NCI-H524 treated with DMSO at 0.1 percent for 48 hours (cell line): ENCODE data around the gene MPZL3.
"Not testable (repeated sequence)": the region's sequence is repeated elsewhere in the genome, so short reads cannot be mapped to it uniquely, and the experiment has no call there.

Experiments used
- DNase-seq: peaks from one replicate; lab custom pipeline; 2025; lab: John Stamatoyannopoulos, UW

The MPZL3 gene

DNA sequence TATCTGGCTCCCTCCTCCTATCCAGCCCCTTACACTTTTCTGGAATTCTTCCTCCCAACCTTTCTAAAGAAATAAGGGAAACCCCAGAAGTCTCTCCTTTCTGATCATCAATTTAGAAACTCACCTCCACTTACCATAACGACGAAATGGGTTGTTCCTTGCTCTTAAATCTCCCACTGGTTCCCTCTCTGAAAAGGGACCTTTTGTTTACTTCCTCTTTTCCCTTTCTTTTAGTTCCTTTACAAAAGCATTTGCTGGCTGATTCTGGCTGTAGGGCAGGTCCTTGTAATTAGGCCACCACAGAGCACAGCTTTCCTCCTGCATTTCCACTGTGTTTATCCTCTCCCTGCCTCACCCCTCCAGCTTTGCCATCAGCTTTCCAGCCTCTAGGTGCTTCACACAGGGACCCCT, 39.4 kb downstream of the MPZL3 start:
- no peak for DNase-seq

GRCh38 chr11:118212131-118212725, 39.9 kb downstream of the MPZL3 start:
- no peak for DNase-seq

DNA sequence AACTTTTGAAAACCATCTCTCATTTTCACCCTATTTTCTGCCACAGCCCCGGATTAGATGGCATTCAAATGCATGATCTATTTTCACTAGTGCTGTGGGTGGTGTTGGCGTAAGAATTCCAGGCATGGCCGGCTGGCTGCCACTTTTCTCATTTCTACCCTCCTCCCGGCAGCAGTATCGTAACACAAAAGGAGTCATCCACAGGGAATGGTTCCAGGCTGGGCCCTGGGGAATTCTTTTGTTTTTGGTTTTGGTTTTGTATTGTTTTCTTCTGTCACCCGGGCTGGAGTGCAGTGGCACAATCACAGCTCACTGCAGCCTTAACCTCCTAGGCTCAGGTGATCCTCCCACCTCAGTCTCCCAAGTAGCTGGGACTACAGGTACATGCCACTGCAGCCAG, 41.2 kb downstream of the MPZL3 start:
- no peak for DNase-seq

DNA sequence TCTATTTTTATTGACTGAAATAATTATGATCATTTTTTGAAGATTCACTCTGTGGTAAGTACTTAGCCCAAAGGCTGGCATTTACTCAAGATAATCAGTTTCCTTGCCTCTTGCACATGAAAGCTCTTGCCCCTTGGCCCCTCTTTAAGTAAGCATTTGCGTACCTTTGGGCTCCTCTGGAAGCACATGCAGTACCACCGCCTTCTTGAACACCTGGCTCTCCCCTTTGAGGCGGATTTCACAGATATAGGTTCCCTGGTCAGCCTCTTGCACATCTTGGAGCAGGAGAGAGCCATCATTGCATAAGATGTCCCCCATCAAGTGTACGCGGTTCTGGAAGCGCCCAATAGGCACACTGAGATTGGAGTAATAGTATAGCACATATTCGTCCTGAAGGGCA, 41.8 kb downstream of the MPZL3 start:
- no peak for DNase-seq

- no peak for DNase-seq
These were observed 43.1 kb downstream of the MPZL3 start for GRCh38 chr11:118209033-118209432.

DNA sequence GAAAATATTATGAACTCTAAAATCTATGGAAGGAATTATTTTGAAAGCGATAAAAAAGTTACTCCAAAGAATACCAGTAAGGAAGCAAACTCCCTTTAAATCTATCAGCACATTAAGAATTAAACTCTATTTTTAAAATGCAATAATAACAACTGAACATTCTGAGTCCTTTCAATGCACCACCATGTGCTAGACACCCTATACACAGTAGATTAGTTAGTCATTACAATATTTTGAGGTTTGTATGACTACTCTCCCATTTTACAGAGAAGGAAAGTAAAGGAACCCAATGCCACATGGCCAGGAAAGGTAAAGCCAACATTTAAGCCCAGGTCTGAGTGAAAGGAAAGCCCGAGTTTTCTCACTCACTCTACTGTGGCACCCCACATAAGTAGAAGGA, 45.1 kb downstream of the MPZL3 start:
- no peak for DNase-seq

GRCh38 chr11:118206391-118207031, 45.7 kb downstream of the MPZL3 start:
- peak; percentile 4 for DNase-seq

DNA sequence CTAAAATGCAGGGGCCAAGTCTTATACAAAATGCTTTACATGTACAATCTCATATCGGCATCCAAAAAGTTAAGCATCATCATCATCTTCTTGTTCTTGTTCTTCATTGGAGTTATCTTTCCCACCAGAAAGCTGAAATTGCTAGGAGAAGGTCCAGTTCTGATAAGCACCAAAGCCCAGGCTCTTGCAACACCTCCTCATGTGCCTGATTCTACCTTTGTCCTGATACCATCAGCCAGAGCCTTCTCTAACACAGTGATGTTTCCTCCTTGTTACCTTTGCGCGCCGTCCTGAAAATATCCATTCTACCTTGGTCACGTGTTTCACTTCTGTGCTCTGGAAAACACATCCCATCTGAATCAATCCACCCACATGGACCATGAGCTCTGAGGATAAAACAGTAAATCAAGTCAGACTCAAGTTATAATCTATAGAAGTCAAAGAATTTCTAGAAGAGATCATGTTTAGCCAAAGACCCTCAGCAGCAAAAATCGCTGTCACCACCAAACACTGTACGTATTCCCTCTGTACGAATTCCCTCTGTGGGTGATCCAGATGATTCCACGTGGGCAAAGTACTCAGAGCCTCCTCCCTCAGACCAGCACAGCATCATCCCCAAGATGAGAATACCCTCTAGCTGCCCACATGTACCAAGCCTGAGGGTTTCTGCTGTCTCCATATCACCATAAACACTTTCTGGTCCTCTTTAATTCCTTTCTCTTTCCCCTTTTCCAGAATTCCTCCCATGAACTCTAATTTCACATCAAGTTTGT, 46.4 kb downstream of the MPZL3 start:
- DNase-seq, result no peak

GRCh38 chr11:118202599-118203422, 49.4 kb downstream of the MPZL3 start:
- DNase-seq, result no peak

GRCh38 chr11:118201966-118202365, 50.2 kb downstream of the MPZL3 start:
- no peak for DNase-seq

DNA sequence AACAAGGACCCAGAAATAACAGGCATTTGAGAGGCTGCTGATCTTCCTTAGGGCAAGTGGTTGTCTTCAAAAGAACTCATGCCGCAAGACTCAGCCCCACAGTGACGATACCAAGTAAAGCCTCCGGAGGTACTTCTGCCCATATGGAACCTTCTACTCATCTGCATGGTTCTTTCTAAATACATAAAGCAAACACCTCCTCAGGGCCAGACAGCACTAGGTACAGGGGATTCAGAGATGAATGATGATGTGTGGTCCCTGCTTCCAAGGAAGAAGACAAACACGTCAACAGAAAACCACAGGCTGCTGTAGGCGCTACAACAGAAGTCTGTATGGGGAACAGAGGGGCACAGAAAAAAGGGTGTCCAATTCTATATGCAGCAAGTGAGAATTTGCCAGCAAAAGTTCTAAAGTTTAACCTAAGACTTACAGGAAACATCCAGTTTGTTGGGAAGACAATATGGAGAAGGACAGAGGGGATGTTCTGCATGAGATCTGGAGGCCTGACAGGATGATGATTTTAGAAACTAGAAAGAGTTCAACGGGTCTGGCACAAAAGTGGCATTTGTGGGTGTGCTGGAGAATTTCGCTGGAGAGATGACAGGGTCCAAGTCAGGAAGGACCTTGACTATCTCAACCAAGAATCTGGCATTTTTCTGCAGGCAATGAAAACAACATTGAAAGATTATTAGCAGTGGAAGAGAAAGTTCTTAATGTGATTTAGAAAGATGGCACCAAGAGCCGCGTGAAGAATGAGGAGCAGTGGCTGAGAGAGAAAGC, 51.1 kb downstream of the MPZL3 start:
- no peak for DNase-seq

GRCh38 chr11:118200497-118200896, 51.7 kb downstream of the MPZL3 start:
- DNase-seq, result no peak

DNA sequence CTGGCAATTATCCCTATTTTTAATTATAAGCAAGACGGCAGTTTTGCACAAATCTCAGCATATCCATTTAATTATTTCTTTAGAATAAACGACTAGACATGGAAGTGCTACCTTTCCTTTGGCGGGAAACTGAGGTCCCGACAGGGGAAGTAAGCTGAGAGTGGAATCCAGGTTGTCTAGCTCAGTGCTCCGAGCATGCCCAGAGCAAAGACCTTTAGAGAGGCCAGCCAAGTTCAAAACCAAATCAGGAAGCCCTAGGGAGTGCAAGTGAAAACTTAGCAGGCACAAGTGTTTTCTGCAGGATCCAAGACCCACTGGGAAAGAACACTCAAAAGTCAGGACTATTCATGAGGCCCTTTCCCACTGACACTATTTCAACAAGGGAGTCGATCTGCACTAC, 53.0 kb downstream of the MPZL3 start:
- DNase-seq, result no peak

GRCh38 chr11:118198370-118198769, 53.8 kb downstream of the MPZL3 start:
- no peak for DNase-seq

DNA sequence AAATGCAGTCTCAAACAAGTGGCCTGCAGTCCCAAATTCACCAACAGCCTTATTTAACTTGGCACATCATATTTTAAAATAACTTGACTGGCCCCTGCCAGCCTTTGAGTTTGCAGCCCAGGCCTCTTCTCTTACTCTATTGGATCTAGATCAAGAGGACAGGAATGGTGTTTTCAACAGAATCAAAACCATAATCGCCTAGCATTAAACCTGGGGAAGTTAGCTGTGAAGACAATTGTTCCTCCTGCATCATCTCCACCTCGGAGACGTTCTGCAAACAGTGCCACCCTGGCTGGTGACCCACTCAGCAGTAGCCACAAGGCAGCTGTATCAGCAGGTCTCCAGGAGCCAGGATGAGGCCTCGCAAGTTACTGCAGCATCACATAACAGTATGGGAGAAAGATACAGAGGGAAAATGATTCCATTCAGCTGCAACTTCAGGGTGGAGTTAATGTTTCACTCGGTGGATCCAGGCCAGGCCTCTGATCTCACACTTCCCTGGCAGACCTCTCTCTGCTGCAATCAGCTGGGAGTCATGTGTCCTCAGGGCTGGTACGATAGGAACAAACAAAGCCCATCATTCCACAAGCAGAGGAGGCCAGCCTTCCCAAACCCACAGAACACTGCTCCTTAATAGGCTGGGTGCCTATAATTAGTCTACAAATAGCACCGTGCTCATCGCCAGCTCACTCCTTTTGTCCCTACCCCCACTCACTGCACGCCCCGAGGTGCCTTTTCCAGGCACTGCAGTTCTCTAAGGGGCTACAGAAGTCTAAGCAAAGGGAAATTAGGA, 57.1 kb downstream of the MPZL3 start:
- no peak for DNase-seq

DNA sequence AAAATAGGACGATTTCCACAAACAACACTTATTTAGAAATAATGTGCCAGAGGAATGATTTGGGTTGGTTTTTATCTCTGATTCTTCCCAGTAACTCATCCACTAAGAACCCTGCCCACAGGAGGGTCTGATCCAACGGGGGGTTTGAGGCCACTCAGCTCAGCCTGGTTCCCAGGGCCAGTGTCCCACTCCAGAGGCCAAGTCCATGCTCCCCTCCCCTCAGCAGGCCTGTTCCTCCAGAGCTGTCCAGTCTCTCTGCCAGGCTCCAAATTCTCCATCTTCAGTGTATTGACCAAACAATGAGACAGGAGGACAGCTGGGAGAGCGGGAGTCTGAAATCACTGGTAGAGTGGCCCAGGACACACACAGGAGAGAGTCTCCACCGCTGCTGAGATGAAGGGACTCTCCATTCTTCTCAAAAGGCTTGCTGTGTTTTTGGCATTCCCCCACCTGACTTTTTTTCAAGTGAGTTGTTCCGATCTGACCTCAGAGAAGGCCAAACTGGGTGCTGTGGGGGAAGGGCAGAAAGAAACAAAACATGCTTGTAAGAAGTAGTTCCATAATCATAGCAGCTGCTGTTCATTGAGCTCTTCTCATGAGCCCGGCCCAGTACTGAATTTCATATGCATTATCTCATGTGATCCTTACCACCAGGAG, 58.1 kb downstream of the MPZL3 start:
- no peak for DNase-seq

- not testable (repeated sequence) for DNase-seq
These were observed 59.3 kb downstream of the MPZL3 start for GRCh38 chr11:118192817-118193216.

- DNase-seq, result not testable (repeated sequence)
These were observed 61.1 kb downstream of the MPZL3 start for GRCh38 chr11:118190942-118191506.

DNA sequence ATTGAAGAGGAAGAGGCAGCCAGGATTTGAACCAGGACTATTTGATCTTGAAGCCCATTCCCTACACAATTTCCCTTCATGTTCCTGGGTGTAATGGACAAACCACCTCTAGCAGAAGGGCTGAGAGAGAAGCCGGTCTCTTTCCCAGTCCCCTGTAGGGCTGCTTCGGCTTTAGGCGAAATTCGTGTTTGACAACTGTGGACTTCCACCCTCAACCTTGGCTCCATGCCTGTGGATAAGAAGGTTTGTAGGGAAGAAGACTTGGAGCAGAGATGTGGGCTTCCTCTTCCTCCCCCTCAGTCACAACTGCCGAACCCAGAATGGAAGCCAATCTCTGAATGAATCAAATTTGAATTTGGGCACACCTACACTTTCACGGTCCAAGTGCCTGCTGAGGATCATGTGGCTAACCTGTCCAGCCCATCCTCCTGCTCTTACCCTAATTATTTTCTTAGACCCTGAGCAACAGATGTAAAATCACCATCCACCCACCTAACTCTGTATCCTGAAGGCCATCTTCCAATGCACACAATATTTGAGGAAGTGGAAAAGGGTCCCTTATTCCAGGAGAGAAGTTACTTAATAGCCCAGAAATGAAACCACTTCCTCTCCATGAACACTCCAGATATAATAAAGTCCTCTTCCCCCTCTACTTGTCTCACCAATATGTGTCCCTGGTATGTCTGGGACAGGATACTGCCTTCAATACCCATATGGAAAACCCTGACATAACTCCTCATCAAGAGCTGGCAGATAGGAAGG, 65.6 kb downstream of the MPZL3 start:
- DNase-seq, result no peak
